Epithelial cell of proximal tubule (primary cell): ENCODE results near the gene ARL13A. TPM values are rescaled to one million over a fixed set of nuclear protein-coding genes. Genes with fewer than 3 reads are reported as not detected.
A peak's percentile ranks its signal among the peaks of the same experiment; 100 is the strongest.
"Not testable (repeated sequence)": the region's sequence is repeated elsewhere in the genome, so short reads cannot be mapped to it uniquely, and the experiment has no call there.

Experiments used
- DNase-seq: peaks from one replicate; pipeline ENCODE4 v3.0.0-alpha.2; 2011; ENCODE audit warnings: low read depth
- H3K4me3 ChIP-seq: 2 replicates; pipeline ENCODE4 v1.5.1; 2011; ENCODE audit warnings: low read depth, mild to moderate bottlenecking, low read length
- total RNA-seq: library from RNA; depleted of rRNA; stranded (reverse); fragments of >200 nt; gene quantifications from 2 replicates; pipeline ENCODE4 v1.2.3, GENCODE V29; 2015
- TF ChIP-seq, protein P1 (sequence below): conservative IDR thresholded peaks from 2 replicates; pipeline ENCODE4 v1.5.1; 2012; ENCODE audit warnings: low read depth, mild to moderate bottlenecking, low read length

The ARL13A gene
- total RNA-seq, 1 donor from 2014 or later: not detected

DNA sequence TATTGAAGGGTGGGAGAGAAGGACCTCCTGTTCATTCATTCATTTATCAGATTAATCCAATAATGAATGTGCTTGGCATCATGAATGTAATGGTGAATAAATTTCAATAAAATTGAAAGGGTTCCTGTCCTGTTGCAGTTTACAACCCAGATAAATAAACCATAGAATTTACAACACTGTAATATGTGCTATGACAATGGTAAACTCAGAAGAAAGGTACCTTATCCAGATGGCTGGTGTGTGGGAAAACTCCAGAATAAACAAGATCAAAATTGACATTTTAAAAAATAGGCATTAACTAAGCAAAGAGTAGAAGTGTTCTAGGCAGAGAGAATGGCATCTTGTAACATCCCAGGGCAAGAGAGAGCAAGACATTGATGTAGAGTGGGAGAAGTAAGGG is 15.3 kb downstream of the ARL13A start:
- TF ChIP-seq, protein P1, sequence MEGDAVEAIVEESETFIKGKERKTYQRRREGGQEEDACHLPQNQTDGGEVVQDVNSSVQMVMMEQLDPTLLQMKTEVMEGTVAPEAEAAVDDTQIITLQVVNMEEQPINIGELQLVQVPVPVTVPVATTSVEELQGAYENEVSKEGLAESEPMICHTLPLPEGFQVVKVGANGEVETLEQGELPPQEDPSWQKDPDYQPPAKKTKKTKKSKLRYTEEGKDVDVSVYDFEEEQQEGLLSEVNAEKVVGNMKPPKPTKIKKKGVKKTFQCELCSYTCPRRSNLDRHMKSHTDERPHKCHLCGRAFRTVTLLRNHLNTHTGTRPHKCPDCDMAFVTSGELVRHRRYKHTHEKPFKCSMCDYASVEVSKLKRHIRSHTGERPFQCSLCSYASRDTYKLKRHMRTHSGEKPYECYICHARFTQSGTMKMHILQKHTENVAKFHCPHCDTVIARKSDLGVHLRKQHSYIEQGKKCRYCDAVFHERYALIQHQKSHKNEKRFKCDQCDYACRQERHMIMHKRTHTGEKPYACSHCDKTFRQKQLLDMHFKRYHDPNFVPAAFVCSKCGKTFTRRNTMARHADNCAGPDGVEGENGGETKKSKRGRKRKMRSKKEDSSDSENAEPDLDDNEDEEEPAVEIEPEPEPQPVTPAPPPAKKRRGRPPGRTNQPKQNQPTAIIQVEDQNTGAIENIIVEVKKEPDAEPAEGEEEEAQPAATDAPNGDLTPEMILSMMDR: no peak
- no peak overlapping the region for H3K4me3 ChIP-seq
- DNase-seq: no peak

- TF ChIP-seq, protein P1: no peak
- no peak for DNase-seq
- no peak overlapping the region for H3K4me3 ChIP-seq
Measured at GRCh38 chrX:100990139-100990538, 20.6 kb downstream of the ARL13A start.

- TF ChIP-seq, protein P1: no peak
- DNase-seq: peak; percentile 49
- H3K4me3 ChIP-seq: no peak overlapping the region
Measured at GRCh38 chrX:100994352-100995281, 25.1 kb downstream of the ARL13A start.

DNA sequence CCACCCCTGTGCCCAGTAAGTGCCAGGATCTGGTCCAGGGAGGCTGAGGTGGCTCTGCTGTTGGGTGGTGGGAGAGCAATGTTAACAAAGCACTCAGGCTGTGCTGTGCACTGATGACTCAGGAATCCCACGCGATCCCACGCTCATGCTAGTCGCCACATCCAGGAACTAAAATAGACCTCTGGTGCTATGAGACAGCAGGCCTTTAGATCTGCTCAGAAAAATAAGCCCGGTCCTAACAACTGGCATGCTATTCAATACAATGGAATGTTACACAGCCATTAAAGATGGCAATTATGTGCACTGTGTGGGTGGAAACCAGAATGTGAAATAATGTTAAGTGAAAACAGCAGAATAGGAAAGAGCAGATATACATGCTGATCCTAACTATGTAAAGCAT is 26.0 kb downstream of the ARL13A start:
- DNase-seq: peak; percentile 48
- H3K4me3 ChIP-seq: no peak overlapping the region
- TF ChIP-seq, protein P1: no peak

DNA sequence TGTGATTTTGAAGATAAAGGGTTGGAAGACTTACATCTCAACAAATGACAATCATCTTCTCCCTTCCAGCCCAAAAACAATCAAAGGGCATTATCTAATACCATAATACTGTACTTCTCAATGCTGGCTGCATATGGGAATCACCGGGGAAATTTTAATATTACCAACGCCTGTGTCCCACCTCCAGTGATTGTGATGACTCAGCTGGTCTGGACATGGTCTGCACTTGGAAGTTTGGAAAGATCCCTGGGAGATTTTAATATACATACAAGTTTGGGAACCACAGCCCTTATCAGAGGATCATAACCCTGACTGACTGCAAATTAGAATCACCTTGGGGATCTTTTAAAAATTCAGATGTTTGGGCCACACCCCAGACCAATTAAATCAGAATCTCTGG is 29.9 kb downstream of the ARL13A start:
- TF ChIP-seq, protein P1: no peak
- DNase-seq: no peak
- H3K4me3 ChIP-seq: no peak overlapping the region

DNA sequence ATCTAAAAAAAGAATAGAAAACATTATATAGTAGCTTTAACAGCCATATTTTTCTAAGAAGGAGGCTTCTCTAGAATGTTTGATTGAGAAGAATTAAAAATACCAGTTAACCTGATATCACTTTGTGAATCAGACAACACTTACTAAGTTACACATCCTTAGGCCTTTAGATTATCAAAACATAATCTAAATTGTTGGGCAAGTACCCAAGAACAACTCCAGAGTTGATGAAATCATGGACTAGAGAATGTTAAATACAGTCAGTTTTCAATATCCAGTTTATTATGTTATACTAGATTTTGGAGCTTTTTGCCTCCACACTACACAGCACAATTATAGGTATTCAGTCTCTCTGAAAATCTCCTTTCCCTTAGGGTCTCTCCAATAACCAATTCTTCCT is 39.6 kb downstream of the ARL13A start:
- TF ChIP-seq, protein P1: no peak
- no peak for DNase-seq
- H3K4me3 ChIP-seq: no peak overlapping the region

- not testable (repeated sequence) for H3K4me3 ChIP-seq, DNase-seq
Measured at GRCh38 chrX:101012031-101012430, 42.5 kb downstream of the ARL13A start.
